MM.1S (cell line): Measurements from ENCODE around the gene GRPEL1.

ENCODE experiments used
- EZH2 ChIP-seq: fragments of 300-600 bp; sonication (generic); optimal IDR thresholded peaks from 2 replicates; pipeline ENCODE3; 2017; ENCODE audit warnings: low read depth, mild to moderate bottlenecking, antibody characterized with exemption, low read length, mixed read lengths
- EZH2phosphoT487 ChIP-seq: fragments of 300-600 bp; sonication (generic); IDR thresholded peaks from 2 replicates; pipeline ENCODE4 v1.6.1; 2018; ENCODE audit warnings: antibody characterized with exemption, low read length
- TF ChIP-seq, protein P1 (sequence below): fragments of 300-600 bp; sonication (generic); IDR thresholded peaks from 2 replicates; pipeline ENCODE4 v1.5.1; 2016; ENCODE audit warnings: antibody characterized with exemption, low read length, mixed read lengths

DNA sequence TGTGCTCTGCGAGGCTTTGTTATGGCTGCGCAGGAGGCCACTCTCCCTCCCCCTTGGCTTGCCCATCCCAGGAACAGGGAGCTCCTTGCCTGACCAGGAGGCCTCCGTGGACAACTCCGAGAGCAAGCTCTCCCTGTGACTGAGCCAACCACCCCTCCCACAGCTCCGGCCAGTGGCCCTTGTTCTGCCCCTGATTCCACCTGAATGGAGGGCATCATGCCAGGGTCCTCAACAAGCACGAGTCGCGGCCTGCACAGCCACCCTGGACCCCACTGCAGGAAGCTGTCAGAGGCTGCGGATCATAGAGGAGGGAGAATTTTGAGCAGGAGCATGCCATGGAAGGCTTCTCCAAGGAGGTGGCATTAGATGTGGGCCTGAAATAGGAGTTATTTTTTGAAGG is 44.8 kb upstream of the GRPEL1 start:
- TF ChIP-seq, protein P1, sequence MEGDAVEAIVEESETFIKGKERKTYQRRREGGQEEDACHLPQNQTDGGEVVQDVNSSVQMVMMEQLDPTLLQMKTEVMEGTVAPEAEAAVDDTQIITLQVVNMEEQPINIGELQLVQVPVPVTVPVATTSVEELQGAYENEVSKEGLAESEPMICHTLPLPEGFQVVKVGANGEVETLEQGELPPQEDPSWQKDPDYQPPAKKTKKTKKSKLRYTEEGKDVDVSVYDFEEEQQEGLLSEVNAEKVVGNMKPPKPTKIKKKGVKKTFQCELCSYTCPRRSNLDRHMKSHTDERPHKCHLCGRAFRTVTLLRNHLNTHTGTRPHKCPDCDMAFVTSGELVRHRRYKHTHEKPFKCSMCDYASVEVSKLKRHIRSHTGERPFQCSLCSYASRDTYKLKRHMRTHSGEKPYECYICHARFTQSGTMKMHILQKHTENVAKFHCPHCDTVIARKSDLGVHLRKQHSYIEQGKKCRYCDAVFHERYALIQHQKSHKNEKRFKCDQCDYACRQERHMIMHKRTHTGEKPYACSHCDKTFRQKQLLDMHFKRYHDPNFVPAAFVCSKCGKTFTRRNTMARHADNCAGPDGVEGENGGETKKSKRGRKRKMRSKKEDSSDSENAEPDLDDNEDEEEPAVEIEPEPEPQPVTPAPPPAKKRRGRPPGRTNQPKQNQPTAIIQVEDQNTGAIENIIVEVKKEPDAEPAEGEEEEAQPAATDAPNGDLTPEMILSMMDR: no peak
- no peak for TF ChIP-seq EZH2phosphoT487
- TF ChIP-seq EZH2: no peak
